HG03432 (cell line): ENCODE results near the gene SYCE3.
"Not testable (repeated sequence)": the region's sequence is repeated elsewhere in the genome, so short reads cannot be mapped to it uniquely, and the experiment has no call there.

Source experiments
- ATAC-seq: cut with Tn5 transposase; IDR thresholded peaks from one replicate; pipeline ENCODE4 v1.9.1; 2021; ENCODE audit warnings: mild to moderate bottlenecking, moderate library complexity; ENCODE audit not compliant: unreplicated experiment

SYCE3 gene, protein sequence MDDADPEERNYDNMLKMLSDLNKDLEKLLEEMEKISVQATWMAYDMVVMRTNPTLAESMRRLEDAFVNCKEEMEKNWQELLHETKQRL

DNA sequence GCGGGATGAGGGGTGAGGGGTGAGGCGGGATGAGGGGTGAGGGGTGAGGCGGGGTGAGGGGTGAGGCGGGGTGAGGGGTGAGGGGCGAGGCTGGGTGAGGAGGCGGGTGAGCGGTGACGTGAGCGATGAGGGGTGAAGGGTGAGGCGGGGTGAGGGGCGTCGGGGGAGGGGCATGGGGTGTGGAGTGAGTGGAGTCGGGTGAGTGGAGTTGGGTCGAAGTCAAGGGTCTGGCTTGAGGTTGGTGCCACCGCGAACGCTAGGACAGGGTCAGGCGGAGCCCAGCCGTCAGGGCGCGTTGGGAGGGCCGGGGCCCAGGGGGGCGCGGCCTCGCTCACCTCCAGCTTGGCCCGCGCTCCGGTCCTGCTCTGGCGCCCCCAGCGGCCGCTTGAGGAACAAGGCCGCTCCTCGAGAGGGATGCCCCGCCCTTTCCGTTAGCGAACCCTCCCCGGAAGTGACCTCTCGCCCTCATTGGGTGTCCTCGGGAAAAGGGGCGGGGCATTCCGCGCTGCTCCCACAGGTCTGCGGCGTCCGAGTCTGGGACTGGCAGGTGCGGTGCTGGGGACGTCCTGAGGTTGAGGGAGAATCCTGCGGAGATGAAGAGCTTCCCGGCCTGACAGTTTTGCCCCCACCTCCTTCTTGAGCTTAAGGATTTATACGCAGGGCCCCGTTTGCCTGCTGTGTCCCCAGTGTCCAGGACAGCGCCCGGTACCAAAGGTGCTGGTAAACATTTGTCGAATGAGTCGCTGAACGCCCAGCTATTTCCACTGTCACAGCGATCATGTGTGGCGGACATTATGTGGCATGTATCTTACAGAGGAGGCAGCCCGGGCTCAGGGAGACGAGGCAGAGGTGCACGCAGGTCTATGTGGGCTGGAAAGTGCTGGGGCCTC is at the start of gene SYCE3:
Gene SYCE3, minus strand, starts transcription at position 397 of the 890 bp plus-strand sequence. CDS start 6,514 bp downstream, outside the sequence.
- ATAC-seq, result peak; percentile 94

DNA sequence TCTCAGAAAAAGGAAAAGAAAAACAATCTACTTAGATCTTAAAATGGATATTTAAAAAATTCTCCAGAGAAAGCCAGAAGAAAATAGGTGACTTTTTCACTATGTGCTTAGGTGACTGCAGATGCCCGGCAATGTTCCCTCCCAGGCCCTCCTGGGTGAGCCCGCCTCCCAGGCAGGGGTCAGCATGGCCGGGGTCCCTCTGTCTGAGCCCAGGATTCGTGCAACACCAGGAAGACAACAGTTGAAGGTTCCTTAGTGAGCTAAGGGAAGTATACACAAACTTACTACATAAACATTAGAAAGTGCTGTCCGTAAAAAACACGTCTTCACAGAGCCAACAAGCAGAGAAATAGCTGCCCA is 49.4 kb upstream of the SYCE3 start:
- no peak for ATAC-seq

DNA sequence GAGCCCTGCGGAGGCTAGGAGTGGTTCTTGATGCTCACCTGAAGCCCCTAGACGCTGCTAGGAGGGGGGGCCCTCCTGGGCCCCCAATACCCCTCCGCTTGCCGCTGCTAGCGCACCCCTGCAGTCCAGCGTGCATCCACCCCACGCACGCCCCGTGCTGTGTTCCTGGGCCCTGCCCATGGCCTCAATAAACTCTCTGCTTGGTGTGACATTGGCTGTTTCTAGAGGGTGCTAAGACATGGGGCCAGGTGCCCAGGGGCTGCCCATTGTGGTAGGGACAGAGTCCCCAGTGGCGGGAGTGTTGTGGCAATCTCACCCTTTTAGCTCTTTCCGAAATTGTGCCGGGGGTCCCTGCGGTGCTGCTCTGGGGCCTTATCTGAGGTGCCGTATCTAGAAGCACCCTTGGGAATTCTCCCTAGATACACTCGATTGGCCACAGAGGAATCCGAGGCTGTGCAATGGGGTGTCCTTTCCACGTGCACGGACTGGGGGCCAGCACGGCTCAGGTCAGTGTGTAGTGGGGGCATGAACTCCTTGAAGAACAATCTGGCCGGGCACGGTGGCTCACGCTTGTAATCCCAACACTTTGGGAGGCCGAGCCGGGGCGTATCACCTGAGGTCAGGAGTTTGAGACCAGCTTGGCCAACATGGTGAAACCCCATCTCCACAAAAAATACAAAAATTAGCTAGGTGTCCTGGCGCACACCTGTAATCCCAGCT is 48.8 kb upstream of the SYCE3 start:
- ATAC-seq, result no peak

- no peak for ATAC-seq
Measured at GRCh38 chr22:50610581-50610980, 47.9 kb upstream of the SYCE3 start.

DNA sequence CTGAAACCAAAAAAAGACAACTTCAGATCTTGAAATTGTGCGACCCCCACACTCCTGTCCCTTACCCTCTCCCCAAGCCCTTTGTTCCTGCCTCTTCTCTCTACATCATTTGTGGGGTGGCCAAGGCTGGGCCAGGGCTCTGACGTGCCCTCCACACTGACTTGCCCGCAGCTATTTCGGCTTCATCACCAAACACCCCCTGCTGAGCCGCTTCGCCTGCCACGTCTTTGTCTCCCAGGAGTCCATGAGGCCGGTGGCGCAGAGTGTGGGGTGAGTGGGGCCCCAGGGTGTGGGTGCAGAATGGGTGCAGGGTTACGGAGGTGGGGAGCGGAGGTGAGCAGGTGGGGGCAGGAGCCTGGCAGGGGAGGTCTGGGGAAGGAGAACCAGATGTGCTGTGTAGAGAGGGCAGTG is 47.3 kb upstream of the SYCE3 start:
- no peak for ATAC-seq

DNA sequence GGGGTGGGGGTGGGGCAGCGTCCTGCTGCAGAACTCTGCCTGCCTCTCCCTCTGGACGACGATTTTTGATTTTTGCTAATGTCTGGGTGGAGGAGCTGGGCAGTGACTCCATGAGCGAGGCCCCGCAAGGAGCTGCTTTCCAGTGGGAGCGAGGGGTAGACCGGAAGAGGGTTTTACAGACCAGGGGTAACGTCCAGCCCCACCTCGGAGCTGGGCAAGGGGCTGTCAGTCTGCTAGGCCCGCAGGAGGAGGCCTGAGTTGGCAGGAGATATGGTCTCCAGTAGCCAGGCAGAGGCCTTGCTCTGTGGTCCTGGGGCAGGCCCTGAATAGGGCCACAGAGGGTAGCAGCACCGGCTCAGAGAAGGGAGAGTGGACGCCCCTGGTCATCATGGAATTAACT is 46.9 kb upstream of the SYCE3 start:
- no peak for ATAC-seq

DNA sequence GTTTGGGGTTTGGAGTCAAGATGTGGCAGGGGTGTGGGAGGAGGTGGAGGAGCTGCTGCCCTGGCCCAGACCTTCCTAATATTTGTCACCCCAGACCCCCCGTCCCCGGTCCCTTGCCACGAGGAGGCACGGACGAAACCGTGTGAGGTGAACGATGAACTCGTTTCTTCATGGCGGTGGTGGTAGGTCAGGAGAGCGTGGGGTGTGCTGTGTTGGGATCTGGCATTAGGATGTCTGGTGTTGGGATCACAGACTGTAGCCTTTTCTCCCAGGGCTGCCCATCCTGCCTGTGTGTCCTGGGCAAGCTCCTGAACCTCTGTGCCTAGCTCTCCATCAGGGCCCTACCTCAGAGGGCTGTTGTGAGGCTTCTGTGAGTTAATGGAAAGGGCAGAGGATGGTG is 46.3 kb upstream of the SYCE3 start:
- ATAC-seq, result no peak

GRCh38 chr22:50608058-50608840 is 45.5 kb upstream of the SYCE3 start:
- not testable (repeated sequence) for ATAC-seq

- no peak for ATAC-seq
Measured at GRCh38 chr22:50607659-50608020, 44.9 kb upstream of the SYCE3 start.

DNA sequence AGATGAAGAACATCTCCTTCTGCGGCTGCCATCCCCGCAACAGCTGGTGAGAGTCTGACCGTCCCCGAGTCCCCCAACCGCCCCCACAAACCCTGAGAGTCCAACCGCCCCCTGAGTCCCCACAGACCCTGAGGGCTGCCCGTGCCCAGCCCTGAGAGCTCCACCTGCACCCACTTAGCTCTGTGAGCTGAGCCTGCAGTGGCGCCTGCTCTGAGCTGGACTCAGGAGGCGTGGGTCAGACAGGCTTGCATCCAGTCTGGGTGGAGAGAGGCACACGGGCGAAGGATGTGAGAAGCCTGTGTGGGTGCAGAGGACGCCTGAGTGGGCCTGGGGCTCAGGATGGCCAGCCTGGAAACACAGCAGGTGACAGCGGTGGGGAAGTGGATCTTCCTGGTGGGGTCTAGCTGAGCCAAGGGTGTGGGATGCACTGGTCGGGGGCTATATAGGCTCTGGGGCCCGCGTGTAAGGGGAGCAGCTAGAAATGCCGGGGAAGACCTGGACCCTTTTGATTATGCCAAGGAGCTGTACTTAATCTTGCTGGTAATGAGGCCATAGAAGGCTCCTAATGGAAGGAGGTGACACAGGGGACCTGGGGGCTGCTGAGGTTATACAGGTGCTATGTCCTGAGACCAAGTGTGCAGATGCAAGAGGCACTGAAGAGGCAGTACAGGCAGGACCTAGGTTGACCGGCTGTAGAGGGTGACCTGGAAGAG is 44.4 kb upstream of the SYCE3 start:
- no peak for ATAC-seq

DNA sequence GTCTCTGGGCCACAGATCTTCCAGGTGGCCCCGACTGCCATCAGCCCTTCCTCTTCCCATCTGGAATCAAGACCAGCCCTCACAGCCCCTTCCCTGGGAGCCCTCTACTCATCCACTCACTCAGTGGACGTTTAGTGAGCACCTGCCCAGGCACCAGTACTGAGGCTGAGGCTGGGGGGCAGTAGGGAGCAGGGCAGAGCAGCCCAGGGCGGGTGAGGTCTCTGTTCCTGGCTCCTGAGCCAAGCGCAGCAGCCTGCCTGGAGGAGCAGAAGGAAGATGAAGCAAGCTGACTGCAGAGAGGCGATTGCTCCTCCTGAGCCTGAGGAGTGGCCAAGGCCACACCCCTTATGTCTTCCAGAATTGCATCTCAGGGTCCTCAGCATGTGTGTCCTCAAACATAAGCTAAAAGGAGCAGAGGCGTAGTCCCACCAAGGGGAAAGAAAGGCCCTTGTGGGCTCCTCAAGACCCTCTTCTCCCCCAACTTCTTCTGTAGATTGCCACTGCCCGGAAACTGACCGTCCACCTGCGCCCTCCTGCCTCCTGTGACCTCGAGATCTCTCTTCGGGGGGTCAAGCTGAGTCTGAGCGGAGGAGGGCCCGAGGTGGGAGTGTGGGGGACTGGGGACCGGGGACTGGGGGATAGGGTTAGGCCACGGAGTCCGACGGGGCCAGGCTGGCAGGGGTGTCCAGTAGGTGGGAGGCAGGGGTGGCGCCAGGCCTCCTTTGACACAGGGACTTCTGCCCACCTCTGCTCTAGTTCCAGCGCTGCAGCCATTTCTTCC is 43.6 kb upstream of the SYCE3 start:
- ATAC-seq, result no peak

DNA sequence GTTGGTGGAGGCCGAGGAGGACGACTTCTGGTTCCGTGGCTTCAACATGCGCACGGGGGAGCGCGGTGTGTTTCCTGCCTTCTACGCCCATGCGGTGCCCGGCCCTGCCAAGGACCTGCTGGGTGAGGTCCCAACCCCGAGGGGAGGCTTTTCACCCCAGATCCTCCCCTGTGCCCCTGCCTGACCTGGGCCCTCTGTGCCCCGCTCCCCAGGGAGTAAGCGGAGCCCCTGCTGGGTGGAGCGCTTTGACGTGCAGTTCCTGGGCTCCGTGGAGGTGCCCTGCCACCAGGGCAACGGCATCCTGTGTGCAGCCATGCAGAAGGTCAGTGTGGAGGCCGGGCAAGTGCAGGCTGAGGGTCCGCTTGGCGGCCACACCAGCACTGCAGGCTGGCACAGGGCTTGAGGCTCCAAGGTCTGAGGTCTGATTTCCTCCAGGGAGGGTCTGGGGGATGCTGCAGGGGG is 42.9 kb upstream of the SYCE3 start:
- ATAC-seq, result no peak

DNA sequence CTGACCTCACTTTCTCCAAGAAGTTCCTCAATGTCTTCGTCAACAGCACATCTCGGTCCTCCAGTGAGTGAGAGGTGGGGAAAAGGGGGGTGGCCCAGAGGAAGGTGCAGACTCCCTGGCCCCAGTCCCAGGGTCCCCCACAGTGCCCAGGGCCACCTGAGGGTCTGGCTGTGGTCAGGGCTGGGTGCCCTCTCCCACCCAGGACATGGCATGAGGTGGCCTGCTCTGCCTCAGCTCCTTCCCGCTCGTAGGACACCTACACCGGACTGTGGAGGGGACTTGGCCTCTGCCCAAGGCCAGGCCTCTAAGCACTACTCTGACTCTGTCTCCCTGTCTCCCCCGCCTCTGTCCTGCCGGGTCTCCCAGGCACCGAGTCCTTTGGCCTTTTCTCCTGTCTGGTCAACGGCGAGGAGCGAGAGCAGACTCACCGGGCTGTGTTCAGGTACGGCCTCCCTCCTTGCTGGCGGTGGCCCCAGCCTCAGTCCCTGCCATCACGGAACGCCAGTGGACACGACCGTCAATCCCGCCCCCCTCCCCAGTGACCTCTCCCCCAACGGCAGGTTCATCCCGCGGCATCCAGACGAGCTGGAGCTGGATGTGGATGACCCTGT is 42.4 kb upstream of the SYCE3 start:
- no peak for ATAC-seq

GRCh38 chr22:50604256-50605001 is 41.7 kb upstream of the SYCE3 start:
- no peak for ATAC-seq

- ATAC-seq, result no peak
Measured at GRCh38 chr22:50603511-50604255, 41.0 kb upstream of the SYCE3 start.

DNA sequence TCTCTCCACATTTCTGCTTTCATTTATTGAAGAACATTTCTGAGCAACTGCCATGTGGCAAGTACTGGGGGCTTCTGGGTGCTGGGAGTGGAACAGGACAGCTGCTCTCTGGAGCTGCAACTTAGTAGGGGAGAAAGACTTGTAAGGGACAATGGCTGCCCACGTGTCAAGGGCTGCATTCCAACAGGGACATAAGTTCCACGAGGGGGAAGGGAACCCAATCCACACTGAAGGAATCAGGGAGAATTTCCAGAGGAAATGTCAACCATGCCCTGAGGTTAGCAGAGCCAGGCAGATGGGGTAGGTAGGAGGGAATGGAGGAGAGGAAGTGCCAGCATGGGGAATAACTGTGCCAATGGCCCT is 39.6 kb upstream of the SYCE3 start:
- no peak for ATAC-seq

DNA sequence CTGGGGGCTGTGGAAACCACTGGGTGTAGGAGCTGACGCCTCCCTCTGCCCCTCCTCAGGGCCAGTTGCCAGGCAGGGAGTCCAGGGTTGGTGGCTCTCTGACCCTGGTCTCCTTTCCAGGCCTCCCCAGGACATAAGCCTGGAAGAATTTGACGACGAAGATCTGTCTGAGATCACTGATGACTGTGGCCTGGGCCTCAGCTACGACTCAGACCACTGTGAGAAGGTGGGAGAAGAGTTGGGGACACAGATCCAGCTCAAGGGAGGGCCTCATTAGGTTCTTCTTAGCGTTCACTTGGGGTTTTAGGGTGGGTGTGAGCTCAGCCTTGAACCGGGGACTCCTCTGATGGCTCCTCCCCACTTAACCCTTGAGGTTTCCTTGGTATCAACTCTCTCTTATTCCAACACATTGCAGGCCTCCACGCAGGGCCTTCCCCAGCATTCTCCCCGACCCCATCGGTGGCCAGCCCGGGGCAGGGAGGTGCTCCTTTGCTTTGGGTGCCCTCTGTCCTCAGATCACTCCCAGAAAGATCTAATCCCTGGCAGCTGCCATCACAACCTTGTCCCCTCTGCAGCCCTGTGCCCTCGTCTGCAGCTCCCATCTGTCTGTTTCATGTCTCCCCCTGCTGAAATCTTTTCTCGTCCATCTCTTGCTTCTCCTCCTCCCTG is 39.1 kb upstream of the SYCE3 start:
- no peak for ATAC-seq
